Measurements from ENCODE around the gene LSP1. TPM values are rescaled to one million over a fixed set of nuclear protein-coding genes. Genes with fewer than 3 reads are reported as not detected.
A peak's percentile ranks its signal among the peaks of the same experiment; 100 is the strongest.

Gene LSP1
- total and polyA plus RNA-seq, 12 donors, result 4.0 to 1,341 (median 278) TPM

DNA sequence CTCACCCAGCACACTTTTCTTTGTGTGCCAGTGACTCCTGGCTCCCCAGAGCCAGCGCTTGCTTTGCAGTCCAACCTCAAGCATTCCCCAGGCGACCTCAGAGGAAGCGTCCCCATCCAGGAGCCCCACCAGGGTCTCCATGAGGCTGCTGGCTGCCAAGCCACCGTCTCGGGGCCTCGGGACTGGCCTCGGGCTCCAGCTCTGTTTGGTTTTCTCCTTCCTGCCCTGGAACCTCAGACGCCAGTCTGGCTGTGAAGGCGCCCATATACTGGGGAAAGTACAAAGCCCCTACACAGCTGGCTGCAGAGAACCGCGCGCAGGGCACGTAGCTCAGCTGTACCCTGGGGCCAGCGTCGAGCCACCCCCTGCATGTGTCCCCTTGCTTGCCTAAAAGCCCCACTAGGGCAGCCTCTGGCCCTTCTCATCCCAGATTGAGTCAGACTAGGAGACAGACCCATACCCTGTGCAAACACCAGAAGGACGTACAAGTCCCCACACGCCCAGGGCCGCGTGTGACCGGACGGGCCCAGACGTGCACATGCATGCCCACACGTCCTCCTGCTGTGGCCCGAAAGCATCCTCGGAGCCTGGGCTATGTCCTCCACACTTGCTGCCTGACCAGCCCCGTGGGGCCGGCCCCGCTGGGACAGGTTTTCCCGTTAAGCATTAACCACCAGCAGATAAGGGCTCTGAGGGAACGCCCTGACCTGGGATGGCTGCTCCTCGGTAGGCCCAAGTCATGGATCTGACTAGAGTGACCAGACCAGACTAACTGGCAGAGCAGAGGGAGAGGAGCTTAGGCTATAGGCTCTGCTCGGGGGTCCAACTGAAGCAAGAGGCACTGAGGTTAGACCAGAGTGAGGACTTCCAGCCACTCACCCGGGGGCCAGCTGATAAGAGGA is 22.3 kb upstream of the LSP1 start:
- TF ChIP-seq, protein P1, sequence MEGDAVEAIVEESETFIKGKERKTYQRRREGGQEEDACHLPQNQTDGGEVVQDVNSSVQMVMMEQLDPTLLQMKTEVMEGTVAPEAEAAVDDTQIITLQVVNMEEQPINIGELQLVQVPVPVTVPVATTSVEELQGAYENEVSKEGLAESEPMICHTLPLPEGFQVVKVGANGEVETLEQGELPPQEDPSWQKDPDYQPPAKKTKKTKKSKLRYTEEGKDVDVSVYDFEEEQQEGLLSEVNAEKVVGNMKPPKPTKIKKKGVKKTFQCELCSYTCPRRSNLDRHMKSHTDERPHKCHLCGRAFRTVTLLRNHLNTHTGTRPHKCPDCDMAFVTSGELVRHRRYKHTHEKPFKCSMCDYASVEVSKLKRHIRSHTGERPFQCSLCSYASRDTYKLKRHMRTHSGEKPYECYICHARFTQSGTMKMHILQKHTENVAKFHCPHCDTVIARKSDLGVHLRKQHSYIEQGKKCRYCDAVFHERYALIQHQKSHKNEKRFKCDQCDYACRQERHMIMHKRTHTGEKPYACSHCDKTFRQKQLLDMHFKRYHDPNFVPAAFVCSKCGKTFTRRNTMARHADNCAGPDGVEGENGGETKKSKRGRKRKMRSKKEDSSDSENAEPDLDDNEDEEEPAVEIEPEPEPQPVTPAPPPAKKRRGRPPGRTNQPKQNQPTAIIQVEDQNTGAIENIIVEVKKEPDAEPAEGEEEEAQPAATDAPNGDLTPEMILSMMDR (IDR thresholded peaks at IDR 0.05), result no peak
- no peak for TF ChIP-seq POLR2A (IDR thresholded peaks at IDR 0.05)
- H3K27me3 ChIP-seq, result peaks cover 4% of the 10 kb centered on the region
- no peaks in the 10 kb centered on the region for H3K9me3 ChIP-seq (replicated peaks in 1 of 3)
- no peaks in the 10 kb centered on the region for H3K36me3 ChIP-seq (replicated peaks in 1 of 2)
- DNase-seq, result peak in 1 of 7 donors; percentile 21
- H3K4me3 ChIP-seq, result no peak overlapping the region
- intact Hi-C loops (cut with DNase I), result loop anchor here (5.0 kb wide), 2 partner anchors 78 to 178 kb away; partner anchors contain the start of gene IFITM10 (in 1 of the 2)
- no peak overlapping the region for H3K27ac ChIP-seq
- WGBS, 4 donors, result 67 to 83% (median 78%) methylated on average over 5 to 33 of the region's 33 CpGs
- peaks cover 6 to 8% of the 10 kb centered on the region in 2 donors for H3K4me1 ChIP-seq (replicated peaks in 1 of 2)

DNA sequence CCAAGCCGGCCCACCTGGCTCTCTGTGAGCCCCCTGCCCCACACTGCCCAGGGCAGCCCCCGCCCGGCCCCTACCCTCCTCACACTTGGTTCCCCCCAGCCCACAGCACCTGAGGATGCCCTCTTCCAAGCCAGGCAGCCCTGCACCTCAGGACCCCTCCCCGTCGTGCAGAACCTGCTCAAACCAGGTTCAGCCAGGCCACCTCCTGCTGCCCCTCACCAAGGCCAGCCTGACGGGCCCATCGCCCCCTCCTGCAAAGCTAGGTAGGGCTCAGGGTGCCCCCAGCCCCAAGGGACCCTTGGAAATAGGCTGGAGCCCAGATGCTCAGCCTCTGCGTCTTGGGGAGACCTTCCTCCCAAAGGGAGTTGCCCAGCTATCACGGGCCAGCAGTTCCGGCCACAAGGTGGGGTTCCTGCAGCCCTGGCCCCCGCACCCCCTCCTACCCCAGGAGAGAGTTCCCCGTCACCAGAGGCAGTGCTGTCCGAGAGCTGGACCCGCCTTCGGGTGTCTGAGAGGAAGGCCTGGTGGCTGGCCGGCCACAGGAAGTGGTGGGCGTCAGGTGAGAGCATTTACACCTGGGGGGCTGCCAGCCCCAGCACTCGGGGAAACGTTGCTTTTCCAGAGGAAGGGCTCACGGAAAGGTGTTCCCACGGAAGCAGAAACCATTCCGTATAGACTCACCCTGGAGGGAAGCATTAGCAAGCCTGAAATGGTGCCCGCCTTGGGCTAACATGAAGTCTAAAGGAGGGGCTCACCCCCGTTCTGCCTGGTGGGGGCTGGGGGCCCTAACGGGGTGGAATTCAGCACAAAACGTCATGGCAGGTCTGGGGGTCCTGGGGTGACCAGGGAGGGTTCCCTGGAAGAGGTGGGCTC is 21.3 kb upstream of the LSP1 start:
- 68 to 74% (median 70%) methylated on average over 16 to 26 of the region's 26 CpGs for WGBS, 4 donors
- H3K27me3 ChIP-seq, result peaks cover 4% of the 10 kb centered on the region
- H3K27ac ChIP-seq, result no peak overlapping the region
- H3K4me1 ChIP-seq (replicated peaks in 1 of 2), result peaks cover 6 to 8% of the 10 kb centered on the region in 2 donors
- TF ChIP-seq, protein P1 (IDR thresholded peaks at IDR 0.05), result no peak
- intact Hi-C loops (cut with DNase I), result loop anchor here (2.0 to 5.0 kb wide), 5 partner anchors 79 to 179 kb away; partner anchors contain the start of gene IFITM10 (in 1 of the 2)
- H3K4me3 ChIP-seq, result no peak overlapping the region
- no peaks in the 10 kb centered on the region for H3K9me3 ChIP-seq (replicated peaks in 1 of 3)
- H3K36me3 ChIP-seq (replicated peaks in 1 of 2), result no peaks in the 10 kb centered on the region
- DNase-seq, result peak in 2 of 7 donors; percentile 13 to 24

DNA sequence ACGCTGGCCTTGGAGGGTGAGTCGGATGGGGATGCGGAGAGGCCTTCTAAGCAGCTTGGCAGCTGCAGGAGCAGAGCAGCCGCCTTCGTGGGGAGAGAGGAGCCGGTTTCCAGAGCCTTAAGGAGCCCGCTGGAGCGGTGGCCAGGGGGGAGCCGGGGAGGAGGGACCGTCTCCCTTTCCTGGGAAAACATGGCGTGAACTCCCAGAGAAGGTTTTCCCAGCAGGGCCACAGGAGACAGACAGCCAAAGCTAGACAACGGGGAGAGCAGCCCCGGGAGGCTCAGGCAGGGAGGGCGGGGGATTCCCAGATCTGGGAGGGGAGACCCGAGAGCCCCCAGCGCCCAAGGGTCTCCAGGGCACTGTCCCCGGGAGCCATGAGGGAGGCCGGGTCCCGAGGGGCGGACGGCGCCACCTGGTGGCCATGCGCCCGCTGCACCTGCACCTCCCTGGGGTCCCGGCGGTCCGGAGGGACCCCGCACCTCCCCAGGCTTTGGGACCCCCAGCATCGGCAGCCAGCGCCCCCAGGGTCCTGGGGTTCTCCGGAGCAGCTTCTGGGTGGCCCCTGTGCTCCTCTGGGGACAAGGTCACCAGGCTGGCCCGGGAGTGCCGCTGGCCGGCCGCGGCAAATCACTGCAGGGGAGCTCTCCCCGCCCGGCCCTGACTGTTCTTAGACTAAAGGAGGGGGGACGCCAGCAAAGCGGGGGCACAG is 20.5 kb upstream of the LSP1 start:
- Histone ChIP-seq H3K27ac (peak overlapping the region in 1 of 5 donors; percentile 16), H3K27me3 (peaks cover 4% of the 10 kb centered on the region), H3K4me3 (peak overlapping the region in 2 of 4 donors; percentile 18 to 30), H3K4me1 (replicated peaks in 1 of 2) (peaks cover 6 to 8% of the 10 kb centered on the region in 2 donors), H3K36me3 (replicated peaks in 1 of 2) (no peaks in the 10 kb centered on the region), H3K9me3 (replicated peaks in 1 of 3) (no peaks in the 10 kb centered on the region)
- DNase-seq, result peak; percentile 40 to 72 (median 60)
- intact Hi-C loops (cut with DNase I), result loop anchor here (2.0 to 5.0 kb wide), 5 partner anchors 80 to 180 kb away; partner anchors contain the start of gene IFITM10 (in 1 of the 2)
- 12 to 31% (median 21%) methylated on average over 9 to 40 of the region's 40 CpGs for WGBS, 4 donors
- no peak for TF ChIP-seq POLR2A (IDR thresholded peaks at IDR 0.05)
- TF ChIP-seq, protein P1 (IDR thresholded peaks at IDR 0.05), result peak; percentile 93 to 100 (median 98)

All from adrenal gland (tissue), 12 donors.